Lower lobe of right lung (tissue), 2 donors: ENCODE measurements around the gene ZNF350. TPM values are rescaled to one million over a fixed set of nuclear protein-coding genes. Genes with fewer than 3 reads are reported as not detected.
"Not testable (repeated sequence)": the region's sequence is repeated elsewhere in the genome, so short reads cannot be mapped to it uniquely, and the experiment has no call there.

Experiments
- ATAC-seq, 2 donors: fragments of 200-7000 bp; cut with Tn5 transposase; one replicate each; pipeline ENCODE4 v1.9.1; 2020 to 2022; ENCODE audit warnings: mild to moderate bottlenecking in 2 of 2, moderate library complexity in 2 of 2
- DNase-seq: peaks from one replicate; pipeline ENCODE4 v3.0.0-alpha.2; 2020
- H3K27ac ChIP-seq: fragments of 200-600 bp; one replicate; pipeline ENCODE4 v1.8.0; 2022
- H3K27me3 ChIP-seq: fragments of 200-600 bp; one replicate; pipeline ENCODE4 v1.8.0; 2022; ENCODE audit warnings: low read depth
- H3K36me3 ChIP-seq: fragments of 200-600 bp; one replicate; pipeline ENCODE4 v1.8.0; 2022; ENCODE audit warnings: mild to moderate bottlenecking
- H3K4me1 ChIP-seq: fragments of 200-600 bp; one replicate; pipeline ENCODE4 v1.8.0; 2022
- H3K4me3 ChIP-seq: fragments of 200-600 bp; one replicate; pipeline ENCODE4 v1.8.0; 2022; ENCODE audit warnings: mild to moderate bottlenecking
- H3K9me3 ChIP-seq: fragments of 200-600 bp; one replicate; pipeline ENCODE4 v1.8.0; 2022
- intact Hi-C: fragments of 100-400 bp; cut with DNase I; formaldehyde crosslinking; loops from one replicate; pipeline ENCODE4 v1.11.0; 2022
- total RNA-seq: library from RNA; stranded (reverse); fragmentation: NEBNext Ultra II Directional; extraction: Animal tissue kit (Norgen Biotek cat#: 25700); gene quantifications from one replicate; pipeline ENCODE4 v1.2.1, GENCODE V29; 2021
- TF ChIP-seq, protein P1 (sequence below): fragments of 200-600 bp; IDR thresholded peaks from one replicate; pipeline ENCODE4 v1.8.0; 2022; ENCODE audit warnings: antibody characterized with exemption, mild to moderate bottlenecking
- donor health status: DM: no; HTN: yes; CAD: no; lungs with severe emphysema.

The ZNF350 gene
- total RNA-seq, 1 donor from 2014 or later: 13.7 TPM

DNA sequence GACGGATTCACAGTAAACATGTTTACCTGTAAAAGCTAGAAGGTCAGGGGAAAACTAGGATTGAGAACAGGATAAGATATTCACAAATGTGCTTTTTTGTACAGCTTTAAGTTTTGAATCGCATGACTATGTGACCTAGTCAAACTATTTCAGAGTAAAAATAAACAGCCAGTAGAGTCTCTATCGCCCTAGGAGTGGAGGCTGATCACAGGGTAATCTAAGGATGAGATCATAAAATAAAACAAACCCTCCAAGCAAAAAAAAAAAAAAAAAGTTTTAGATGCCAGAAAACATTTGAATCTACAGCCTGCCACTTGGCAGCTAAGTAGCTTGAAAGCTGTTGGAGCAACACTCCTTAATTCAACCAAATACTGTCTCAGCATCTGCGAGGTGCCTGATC lies 26.8 kb downstream of the ZNF350 start:
- TF ChIP-seq, protein P1, sequence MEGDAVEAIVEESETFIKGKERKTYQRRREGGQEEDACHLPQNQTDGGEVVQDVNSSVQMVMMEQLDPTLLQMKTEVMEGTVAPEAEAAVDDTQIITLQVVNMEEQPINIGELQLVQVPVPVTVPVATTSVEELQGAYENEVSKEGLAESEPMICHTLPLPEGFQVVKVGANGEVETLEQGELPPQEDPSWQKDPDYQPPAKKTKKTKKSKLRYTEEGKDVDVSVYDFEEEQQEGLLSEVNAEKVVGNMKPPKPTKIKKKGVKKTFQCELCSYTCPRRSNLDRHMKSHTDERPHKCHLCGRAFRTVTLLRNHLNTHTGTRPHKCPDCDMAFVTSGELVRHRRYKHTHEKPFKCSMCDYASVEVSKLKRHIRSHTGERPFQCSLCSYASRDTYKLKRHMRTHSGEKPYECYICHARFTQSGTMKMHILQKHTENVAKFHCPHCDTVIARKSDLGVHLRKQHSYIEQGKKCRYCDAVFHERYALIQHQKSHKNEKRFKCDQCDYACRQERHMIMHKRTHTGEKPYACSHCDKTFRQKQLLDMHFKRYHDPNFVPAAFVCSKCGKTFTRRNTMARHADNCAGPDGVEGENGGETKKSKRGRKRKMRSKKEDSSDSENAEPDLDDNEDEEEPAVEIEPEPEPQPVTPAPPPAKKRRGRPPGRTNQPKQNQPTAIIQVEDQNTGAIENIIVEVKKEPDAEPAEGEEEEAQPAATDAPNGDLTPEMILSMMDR: no peak
- no peaks in the 10 kb centered on the region for H3K4me1 ChIP-seq
- ATAC-seq (no peak), DNase-seq (no peak)
- H3K4me3 ChIP-seq: no peak overlapping the region
- H3K27ac ChIP-seq: no peak overlapping the region
- intact Hi-C loops: no loop called here
- H3K36me3 ChIP-seq: peaks cover 2% of the 10 kb centered on the region
- no peaks in the 10 kb centered on the region for H3K27me3 ChIP-seq
- H3K9me3 ChIP-seq: peaks cover 88% of the 10 kb centered on the region

DNA sequence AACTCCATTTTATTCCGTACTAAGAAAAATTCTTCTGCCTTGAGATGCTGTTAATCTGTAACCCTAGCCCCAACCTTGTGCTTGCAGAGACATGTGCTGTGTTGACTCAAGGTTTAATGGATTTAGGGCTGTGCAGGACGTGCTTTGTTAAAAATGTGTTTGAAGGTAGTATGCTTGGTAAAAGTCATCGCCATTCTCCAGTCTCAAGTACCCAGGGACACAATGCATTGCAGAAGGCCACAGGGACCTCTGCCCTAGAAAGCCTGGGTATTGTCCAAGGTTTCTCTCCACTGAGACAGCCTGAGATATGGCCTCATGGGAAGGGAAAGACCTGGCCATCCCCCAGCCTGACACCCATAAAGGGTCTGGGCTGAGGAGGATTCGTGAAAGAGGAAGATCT lies 28.8 kb downstream of the ZNF350 start:
- H3K4me1 ChIP-seq, H3K36me3 ChIP-seq, DNase-seq, H3K27ac ChIP-seq, H3K27me3 ChIP-seq, ATAC-seq, intact Hi-C loops, H3K4me3 ChIP-seq: not testable (repeated sequence)
- peaks cover 83% of the 10 kb centered on the region for H3K9me3 ChIP-seq

DNA sequence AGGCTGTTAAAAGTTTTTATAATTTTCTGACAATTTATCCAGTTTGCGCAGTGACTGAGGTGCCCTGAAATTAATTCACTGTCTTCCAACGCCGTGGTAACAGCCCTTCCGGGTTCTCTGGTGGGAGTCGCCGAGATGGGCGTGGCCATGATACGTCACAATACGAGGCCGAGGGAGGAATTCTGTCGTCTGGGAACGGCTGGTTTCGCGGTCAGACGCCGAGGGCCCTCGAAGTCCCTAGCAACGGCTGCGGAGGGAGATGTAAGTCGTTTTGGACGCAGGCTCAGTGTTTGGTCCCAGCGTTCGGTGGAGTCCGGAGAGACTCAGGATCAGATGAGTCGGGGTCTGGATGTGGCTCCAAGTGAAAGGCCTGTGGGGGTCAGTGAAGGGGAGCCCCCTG lies 37.7 kb downstream of the ZNF350 start:
- Histone ChIP-seq H3K4me3 (peak overlapping the region; percentile 6), H3K4me1 (no peaks in the 10 kb centered on the region), H3K27ac (peak overlapping the region; percentile 18), H3K27me3 (no peaks in the 10 kb centered on the region), H3K9me3 (peaks cover 86% of the 10 kb centered on the region), H3K36me3 (peaks cover 10% of the 10 kb centered on the region)
- no peak for DNase-seq
- ATAC-seq: peak in 1 of 2 donors; percentile 18
- intact Hi-C loops: no loop called here
- TF ChIP-seq, protein P1: no peak

DNA sequence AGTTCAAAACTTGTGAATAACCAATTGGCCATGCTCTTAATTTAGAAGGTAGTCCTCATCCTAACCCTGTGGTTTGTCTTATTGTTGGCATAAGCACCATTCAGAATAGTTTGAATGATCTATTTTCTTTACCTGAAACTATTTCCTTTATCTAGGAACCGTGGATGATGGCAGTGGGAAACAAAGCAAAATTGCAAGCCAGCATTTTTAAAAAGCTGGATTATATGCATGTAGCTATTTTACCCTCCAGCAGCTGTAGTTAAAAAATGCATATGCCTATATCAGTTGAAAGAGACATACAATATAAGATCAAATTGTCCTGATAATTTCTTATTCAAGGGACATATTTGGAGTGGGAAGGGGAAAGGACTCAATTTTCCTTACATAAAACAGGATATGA lies 40.0 kb downstream of the ZNF350 start:
- Histone ChIP-seq H3K4me3 (no peak overlapping the region), H3K27me3 (no peaks in the 10 kb centered on the region), H3K4me1 (no peaks in the 10 kb centered on the region), H3K27ac (no peak overlapping the region), H3K9me3 (peaks cover 93% of the 10 kb centered on the region), H3K36me3 (peaks cover 33% of the 10 kb centered on the region)
- TF ChIP-seq, protein P1: no peak
- DNase-seq (no peak), ATAC-seq (no peak)
- intact Hi-C loops: no loop called here

DNA sequence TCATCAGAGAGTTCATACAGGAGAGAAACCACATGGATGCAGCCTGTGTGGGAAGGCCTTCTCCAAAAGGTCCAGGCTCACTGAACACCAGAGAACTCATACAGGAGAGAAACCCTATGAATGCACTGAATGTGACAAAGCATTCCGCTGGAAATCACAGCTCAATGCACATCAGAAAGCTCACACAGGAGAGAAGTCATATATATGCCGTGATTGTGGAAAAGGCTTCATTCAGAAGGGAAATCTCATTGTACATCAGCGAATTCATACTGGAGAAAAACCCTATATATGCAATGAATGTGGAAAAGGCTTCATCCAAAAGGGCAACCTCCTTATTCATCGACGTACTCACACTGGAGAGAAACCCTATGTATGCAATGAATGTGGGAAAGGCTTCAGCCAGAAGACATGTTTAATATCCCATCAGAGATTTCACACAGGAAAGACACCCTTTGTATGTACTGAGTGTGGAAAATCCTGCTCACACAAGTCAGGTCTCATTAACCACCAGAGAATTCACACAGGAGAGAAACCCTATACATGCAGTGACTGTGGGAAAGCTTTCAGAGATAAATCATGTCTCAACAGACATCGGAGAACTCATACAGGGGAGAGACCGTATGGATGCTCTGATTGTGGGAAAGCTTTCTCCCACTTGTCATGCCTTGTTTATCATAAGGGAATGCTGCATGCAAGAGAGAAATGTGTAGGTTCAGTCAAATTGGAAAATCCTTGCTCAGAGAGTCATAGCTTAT lies 41.7 kb downstream of the ZNF350 start:
- ATAC-seq: no peak
- H3K9me3 ChIP-seq: peaks cover 98% of the 10 kb centered on the region
- intact Hi-C loops: no loop called here

DNA sequence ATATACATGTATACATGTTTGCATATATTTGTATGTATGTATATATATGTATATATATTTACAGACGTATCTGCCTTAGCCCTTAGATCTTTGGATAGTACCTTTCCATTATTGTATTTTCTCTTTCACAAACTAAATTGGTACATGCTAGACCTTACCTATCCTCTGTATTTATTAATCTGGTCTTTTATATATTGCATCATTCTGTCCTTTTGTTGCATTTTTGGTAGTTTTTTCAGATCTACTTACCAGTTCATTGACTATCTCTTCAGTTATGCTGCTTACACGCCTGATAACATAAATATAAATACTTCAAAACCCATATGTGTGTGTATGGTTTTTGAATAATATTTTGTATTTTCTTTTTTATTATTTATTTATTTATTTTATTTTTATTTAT lies 47.7 kb downstream of the ZNF350 start:
- DNase-seq: no peak
- no peak for ATAC-seq
- Histone ChIP-seq H3K9me3 (peaks cover 100% of the 10 kb centered on the region), H3K4me1 (no peaks in the 10 kb centered on the region), H3K4me3 (no peak overlapping the region), H3K27me3 (no peaks in the 10 kb centered on the region), H3K36me3 (peaks cover 87% of the 10 kb centered on the region), H3K27ac (no peak overlapping the region)
- intact Hi-C loops: no loop called here
- TF ChIP-seq, protein P1: no peak

More for the DNA sequence above, 41.7 kb downstream of the ZNF350 start:
- H3K4me3 ChIP-seq: no peak overlapping the region
- H3K27ac ChIP-seq: no peak overlapping the region
- no peaks in the 10 kb centered on the region for H3K4me1 ChIP-seq
- no peak for DNase-seq
- H3K36me3 ChIP-seq: peaks cover 50% of the 10 kb centered on the region
- no peaks in the 10 kb centered on the region for H3K27me3 ChIP-seq
- TF ChIP-seq, protein P1: no peak
